NB4 (cell line): ENCODE measurements around the gene ADSL.

Source experiments
- CTCF ChIP-seq: IDR thresholded peaks from one replicate; pipeline ENCODE4 v1.5.1; 2012; ENCODE audit warnings: low read depth, low read length
- POLR2A ChIP-seq: IDR thresholded peaks from 2 replicates; pipeline ENCODE4 v1.6.1; 2011; ENCODE audit warnings: mild to moderate bottlenecking; ENCODE audit not compliant: insufficient read length; ENCODE audit errors: extremely low read depth
- TF ChIP-seq, protein P1 (sequence below): IDR thresholded peaks from 2 replicates; pipeline ENCODE4 v1.6.1; 2011; ENCODE audit warnings: low read depth, low read length

GRCh38 chr22:40391417-40391816 lies 45.1 kb downstream of the ADSL start:
- no peak for TF ChIP-seq CTCF
- TF ChIP-seq, protein P1, sequence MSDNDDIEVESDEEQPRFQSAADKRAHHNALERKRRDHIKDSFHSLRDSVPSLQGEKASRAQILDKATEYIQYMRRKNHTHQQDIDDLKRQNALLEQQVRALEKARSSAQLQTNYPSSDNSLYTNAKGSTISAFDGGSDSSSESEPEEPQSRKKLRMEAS: no peak
- TF ChIP-seq POLR2A: no peak
